ENCODE data around the gene COL4A2. TPM values are rescaled to one million over a fixed set of nuclear protein-coding genes. Genes with fewer than 3 reads are reported as not detected.
A peak's percentile ranks its signal among the peaks of the same experiment; 100 is the strongest.

COL4A2 gene
- total RNA-seq, 6 experiments from 2014 or later: 8.4 to 65.8 (median 42.5) TPM

DNA sequence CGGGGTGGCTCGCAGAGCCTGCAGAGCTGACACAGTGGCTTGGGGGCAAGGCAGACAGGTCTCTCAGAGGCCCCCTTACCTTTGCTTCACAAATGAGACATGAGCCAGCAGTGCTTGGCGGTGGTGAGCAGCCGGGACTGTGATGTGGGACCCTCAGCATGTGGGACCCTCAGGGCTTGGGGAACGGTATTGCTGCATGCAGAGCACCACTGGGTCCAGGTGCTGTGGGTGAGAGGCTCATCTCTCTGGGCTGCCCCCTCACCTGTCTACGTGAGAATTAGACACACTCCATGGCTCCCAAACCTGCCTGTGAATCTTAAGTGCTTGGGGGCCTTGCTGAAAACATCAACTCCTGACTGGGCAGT is 106.6 kb downstream of the COL4A2 start:
- TF ChIP-seq POLR2A (IDR thresholded peaks at IDR 0.05) (no peak), CTCF (IDR thresholded peaks at IDR 0.05) (no peak)
- ATAC-seq (no peak), DNase-seq (no peak)
- no peaks in the 10 kb centered on the region for H3K9me3 ChIP-seq
- intact Hi-C loops (cut with DNase I): loop anchor here in 1 of 2 donors (10.0 kb wide), 1 partner anchor 189 kb away; no protein-coding TSS in a partner anchor
- no peaks in the 10 kb centered on the region for H3K36me3 ChIP-seq
- H3K4me3 ChIP-seq: no peak overlapping the region
- H3K4me1 ChIP-seq: peaks cover 0 to 6% (median 0%) of the 10 kb centered on the region in 4 donors
- H3K27me3 ChIP-seq: no peaks in the 10 kb centered on the region
- H3K27ac ChIP-seq: no peak overlapping the region
- WGBS (ENCODE audit: insufficient coverage, low coverage, low lambda C conversion rate, missing lambda C conversion rate): no CpG with 5 or more reads among the region's 6 CpGs

GRCh38 chr13:110414283-110414682 is 107.2 kb downstream of the COL4A2 start:
- intact Hi-C loops (cut with DNase I): loop anchor here in 1 of 2 donors (10.0 kb wide), 1 partner anchor 189 kb away; no protein-coding TSS in a partner anchor
- TF ChIP-seq POLR2A (IDR thresholded peaks at IDR 0.05): no peak
- no peak for TF ChIP-seq CTCF (IDR thresholded peaks at IDR 0.05)
- 77% methylated on average over 5 of the region's 7 CpGs for WGBS (ENCODE audit: insufficient coverage, low coverage, low lambda C conversion rate, missing lambda C conversion rate)
- no peaks in the 10 kb centered on the region for H3K27me3 ChIP-seq
- no peaks in the 10 kb centered on the region for H3K36me3 ChIP-seq
- peaks cover 0 to 6% (median 0%) of the 10 kb centered on the region in 4 donors for H3K4me1 ChIP-seq
- no peak overlapping the region for H3K4me3 ChIP-seq
- no peak overlapping the region for H3K27ac ChIP-seq
- DNase-seq (no peak), ATAC-seq (no peak)
- no peaks in the 10 kb centered on the region for H3K9me3 ChIP-seq

- DNase-seq (no peak), ATAC-seq (no peak)
- TF ChIP-seq CTCF (IDR thresholded peaks at IDR 0.05): no peak
- TF ChIP-seq POLR2A (IDR thresholded peaks at IDR 0.05): no peak
- H3K36me3 ChIP-seq: no peaks in the 10 kb centered on the region
- 71% methylated on average over 2 of the region's 2 CpGs for WGBS (ENCODE audit: insufficient coverage, low coverage, low lambda C conversion rate, missing lambda C conversion rate)
- H3K4me1 ChIP-seq: peaks cover 0 to 6% (median 0%) of the 10 kb centered on the region in 4 donors
- H3K27me3 ChIP-seq: no peaks in the 10 kb centered on the region
- H3K9me3 ChIP-seq: no peaks in the 10 kb centered on the region
- H3K4me3 ChIP-seq: no peak overlapping the region
- no peak overlapping the region for H3K27ac ChIP-seq
- intact Hi-C loops (cut with DNase I): loop anchor here in 1 of 2 donors (10.0 kb wide), 1 partner anchor 190 kb away; no protein-coding TSS in a partner anchor
These were observed 107.8 kb downstream of the COL4A2 start for GRCh38 chr13:110414931-110415330.

DNA sequence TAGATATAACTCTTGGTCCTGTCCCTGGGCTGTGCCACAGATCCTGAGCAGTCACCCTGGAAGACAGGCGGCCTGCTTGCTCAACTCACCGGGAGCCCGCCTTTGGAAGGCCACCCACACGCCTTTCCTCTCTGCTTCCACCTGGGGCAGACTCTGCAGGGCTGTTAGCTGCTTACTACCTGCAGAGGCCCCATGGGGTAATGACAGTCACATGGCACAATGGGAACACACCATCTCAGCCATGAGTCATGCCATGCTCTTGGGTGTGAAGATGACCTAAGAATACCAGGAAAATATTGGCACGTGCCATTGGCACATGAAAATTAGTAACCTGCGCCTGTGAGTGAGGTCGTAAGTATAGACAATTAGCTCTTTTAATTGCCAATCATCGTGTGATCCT is 108.6 kb downstream of the COL4A2 start:
- no peak overlapping the region for H3K4me3 ChIP-seq
- no peaks in the 10 kb centered on the region for H3K36me3 ChIP-seq
- ATAC-seq (peak in 1 of 4 donors; percentile 1), DNase-seq (no peak)
- no CpG with 5 or more reads among the region's 8 CpGs for WGBS (ENCODE audit: insufficient coverage, low coverage, low lambda C conversion rate, missing lambda C conversion rate)
- TF ChIP-seq CTCF (IDR thresholded peaks at IDR 0.05) (no peak), POLR2A (IDR thresholded peaks at IDR 0.05) (no peak)
- no peaks in the 10 kb centered on the region for H3K27me3 ChIP-seq
- intact Hi-C loops (cut with DNase I): loop anchor here in 1 of 2 donors (10.0 kb wide), 1 partner anchor 191 kb away; no protein-coding TSS in a partner anchor
- H3K9me3 ChIP-seq: no peaks in the 10 kb centered on the region
- H3K27ac ChIP-seq: no peak overlapping the region
- peaks cover 0 to 6% (median 0%) of the 10 kb centered on the region in 4 donors for H3K4me1 ChIP-seq

Measured in right lobe of liver (tissue), 6 donors.